HG02759 (cell line): ENCODE data around the gene FRAT2.
A peak's percentile ranks its signal among the peaks of the same experiment; 100 is the strongest.
"Not testable (repeated sequence)": the region's sequence is repeated elsewhere in the genome, so short reads cannot be mapped to it uniquely, and the experiment has no call there.

ENCODE experiments used
- ATAC-seq: cut with Tn5 transposase; IDR thresholded peaks from one replicate; pipeline ENCODE4 v1.9.1; 2021; ENCODE audit warnings: mild to moderate bottlenecking, moderate library complexity; ENCODE audit not compliant: unreplicated experiment

FRAT2 gene

GRCh38 chr10:97292097-97292861 is 42.2 kb downstream of the FRAT2 start, which contains the start of gene ARHGAP19:
ARHGAP19 (minus strand) TSS chr10:97292637; CDS start chr10:97292627, 10 bp downstream.
- peak; percentile 98 for ATAC-seq

DNA sequence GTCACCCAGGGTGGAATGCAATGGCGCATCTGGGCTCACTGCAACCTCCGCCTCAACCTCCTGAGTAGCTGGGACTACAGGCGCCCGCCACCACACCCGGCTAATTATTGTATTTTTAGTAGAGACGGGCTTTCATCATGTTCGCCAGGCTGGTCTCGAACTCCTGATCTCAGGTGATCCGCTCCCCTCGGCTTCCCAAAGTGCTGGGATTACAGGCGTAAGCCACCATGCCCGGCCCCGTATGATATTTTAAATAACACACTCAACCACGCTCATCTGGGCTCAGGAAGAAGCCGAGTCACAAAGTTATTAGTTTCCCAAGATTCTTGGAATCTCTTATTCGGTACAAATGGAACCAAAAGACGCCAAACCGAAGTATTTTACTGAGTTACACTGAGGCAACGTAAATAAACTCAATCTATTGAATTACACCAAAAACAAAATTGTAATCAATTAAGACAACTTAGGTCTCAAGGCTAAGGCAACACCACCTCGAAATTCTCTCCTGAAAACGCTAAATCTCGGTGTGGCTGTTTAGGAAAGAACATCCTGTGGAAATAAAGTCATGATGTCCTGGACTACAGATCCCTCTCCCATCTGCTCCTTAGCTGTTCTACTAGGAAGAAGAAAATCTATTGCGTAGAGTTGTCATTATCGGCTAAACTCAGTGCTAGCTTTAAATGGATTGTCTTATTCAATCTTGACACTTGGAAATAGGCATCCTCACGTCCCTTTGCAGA is 43.0 kb downstream of the FRAT2 start:
- ATAC-seq: no peak

DNA sequence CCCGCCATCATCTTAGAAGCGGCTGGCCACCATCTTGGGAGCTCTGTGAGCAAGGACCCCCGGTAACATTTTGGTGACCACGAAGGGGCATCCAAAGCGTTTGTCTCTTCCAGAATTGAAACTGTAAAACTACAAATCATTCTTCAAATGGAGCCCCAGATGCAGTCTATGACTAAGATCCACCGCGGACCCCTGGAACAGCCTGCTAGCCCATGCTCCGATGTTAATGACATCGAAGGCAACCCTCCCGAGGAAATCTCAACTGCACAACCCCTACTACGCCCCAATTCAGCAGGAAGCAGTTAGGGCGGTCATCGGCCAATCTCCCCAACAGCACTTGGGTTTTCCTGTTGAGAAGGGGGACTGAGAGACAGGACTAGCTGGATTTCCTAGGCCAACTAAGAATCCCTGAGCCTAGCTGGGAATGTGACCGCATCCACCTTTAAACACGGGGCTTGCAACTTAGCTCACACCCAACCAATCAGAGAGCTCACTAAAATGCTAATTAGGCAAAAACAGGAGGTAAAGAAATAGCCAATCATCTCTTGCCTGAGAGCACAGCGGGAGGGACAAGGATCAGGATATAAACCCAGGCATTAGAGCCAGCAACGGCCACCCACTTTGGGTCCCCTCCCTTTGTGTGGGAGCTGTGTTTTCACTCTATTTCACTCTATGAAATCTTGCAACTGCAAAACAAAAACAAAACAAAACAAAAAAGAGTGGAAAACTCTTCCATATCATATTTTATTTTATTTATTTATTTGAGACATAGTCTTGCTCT is 43.8 kb downstream of the FRAT2 start:
- not testable (repeated sequence) for ATAC-seq

GRCh38 chr10:97290076-97290475 is 44.5 kb downstream of the FRAT2 start:
- ATAC-seq: not testable (repeated sequence)
